Endothelial cell of umbilical vein (primary cell): ENCODE results near the gene FBXW11. TPM values are rescaled to one million over a fixed set of nuclear protein-coding genes. Genes with fewer than 3 reads are reported as not detected.

Experiments used
- BruUV-seq: library from RNA; stranded (reverse); fragments of 400-500 nt; replicated peaks from 2 replicates; lab custom pipeline; 2021; lab: Mats Ljungman, UMichigan
- CTCF ChIA-PET: fragments of 300-600, 350-600 bp; sonication (Branson Sonifier 250); formaldehyde crosslinking; loops from one replicate; lab custom pipeline; 2021; ENCODE audit warnings: antibody characterized with exemption, inconsistent platforms; lab: Charles Lee
- POLR2A ChIA-PET: fragments of 300-600, 350-600 bp; sonication (Branson Sonifier 250); formaldehyde crosslinking; loops from one replicate; lab custom pipeline; 2021; ENCODE audit warnings: antibody characterized with exemption, inconsistent platforms; lab: Charles Lee
- DNase-seq: peaks from one replicate; pipeline ENCODE4 v3.0.0-alpha.2; 2011; ENCODE audit warnings: low read depth, low spot score
- FAIRE-seq: peaks from 2 replicates; lab custom pipeline; 2011; peaks lifted over from hg19 to GRCh38; lab: Jason Lieb, UNC
- H2AFZ ChIP-seq: 2 replicates; pipeline ENCODE4 v1.6.0; 2012; ENCODE audit warnings: low read depth, low read length, control low read depth, inconsistent platforms
- H3K27ac ChIP-seq: 2 replicates; pipeline ENCODE4 v1.5.1; 2011; ENCODE audit warnings: low read depth, mild to moderate bottlenecking, control low read depth, low read length, moderate library complexity; ENCODE audit not compliant: insufficient read depth
- H3K27me3 ChIP-seq, 2 experiments: 2 replicates each; pipeline versions ENCODE4 v1.6.0 to v1.6.1; 2011; ENCODE audit warnings: low read length in 2 of 2, mixed read lengths in 1 of 2; ENCODE audit not compliant: control insufficient read depth in 2 of 2, insufficient read depth in 2 of 2
- H3K36me3 ChIP-seq, 2 experiments: 2 replicates in 1 of 2; 3 replicates in 1 of 2; pipeline ENCODE4 v1.5.1; 2011; ENCODE audit warnings: low read length in 2 of 2, mild to moderate bottlenecking in 1 of 2, moderate library complexity in 1 of 2; ENCODE audit not compliant: control insufficient read depth in 2 of 2, insufficient read depth in 2 of 2; ENCODE audit errors: extremely low read depth in 1 of 2
- H3K4me1 ChIP-seq: 3 replicates; pipeline ENCODE4 v1.5.1; 2011; ENCODE audit warnings: mild to moderate bottlenecking, low read length; ENCODE audit not compliant: control insufficient read depth, insufficient read depth; ENCODE audit errors: extremely low read depth
- H3K4me2 ChIP-seq: 2 replicates; pipeline ENCODE4 v1.6.1; 2011; ENCODE audit warnings: low read length, control low read depth, mixed read lengths; ENCODE audit not compliant: insufficient read depth
- H3K4me3 ChIP-seq, 3 experiments: fragments of 200-600 bp in 1 of 3; sonication (generic), shearing (Covaris generic) in 1 of 3; replicated peaks in 1 of 3; 2 replicates each; pipeline ENCODE4 v1.5.1; 2011 to 2016; ENCODE audit warnings: control low read depth in 3 of 3, low read length in 3 of 3, mild to moderate bottlenecking in 2 of 3, inconsistent platforms in 1 of 3, low read depth in 1 of 3, moderate library complexity in 1 of 3; ENCODE audit not compliant: insufficient read depth in 1 of 3
- H3K79me2 ChIP-seq: 2 replicates; pipeline ENCODE4 v1.6.0; 2012; ENCODE audit warnings: low read length, inconsistent platforms; ENCODE audit not compliant: control insufficient read depth, insufficient read depth
- H3K9ac ChIP-seq: replicated peaks from 2 replicates; pipeline ENCODE3; 2011; ENCODE audit warnings: low read length, control low read depth; ENCODE audit not compliant: insufficient read depth; ENCODE audit errors: extremely low read depth
- H3K9me1 ChIP-seq: replicated peaks from 3 replicates; pipeline ENCODE4 v1.6.0; 2011; ENCODE audit warnings: mild to moderate bottlenecking, low read length; ENCODE audit not compliant: control insufficient read depth, insufficient read depth; ENCODE audit errors: extremely low read depth
- H3K9me3 ChIP-seq: replicated peaks from 2 replicates; pipeline ENCODE4 v1.5.1; 2012; ENCODE audit warnings: low read length, inconsistent platforms; ENCODE audit not compliant: control insufficient read depth, insufficient read depth
- H4K20me1 ChIP-seq: replicated peaks from 2 replicates; pipeline ENCODE3; 2011; ENCODE audit warnings: mild to moderate bottlenecking, low read length; ENCODE audit not compliant: control insufficient read depth, insufficient read depth; ENCODE audit errors: extremely low read depth
- CTCF ChIP-seq, 2 donors: IDR thresholded peaks; 1 replicate in 1 of 2; 2 replicates in 1 of 2; pipeline ENCODE4 v1.5.1; 2011; ENCODE audit warnings: low read length in 2 of 2, mild to moderate bottlenecking in 2 of 2, moderate library complexity in 2 of 2, control low read depth in 1 of 2, inconsistent platforms in 1 of 2, low read depth in 1 of 2; ENCODE audit not compliant: insufficient read depth in 1 of 2; ENCODE audit errors: extremely low read depth in 1 of 2
- EZH2 ChIP-seq: IDR thresholded peaks from 2 replicates; pipeline ENCODE4 v1.6.1; 2012; ENCODE audit warnings: borderline replicate concordance, low read depth, mild to moderate bottlenecking, moderate library complexity, low read length, inconsistent platforms; ENCODE audit not compliant: severe bottlenecking
- FOS ChIP-seq: IDR thresholded peaks from 2 replicates; pipeline ENCODE4 v1.6.1; 2011; ENCODE audit warnings: mild to moderate bottlenecking, low read length, moderate library complexity, borderline replicate concordance; ENCODE audit not compliant: insufficient read depth
- GATA2 ChIP-seq: IDR thresholded peaks from 2 replicates; pipeline ENCODE4 v1.7.0; 2011; ENCODE audit warnings: low read depth, mild to moderate bottlenecking, moderate library complexity, mixed read lengths, low read length; ENCODE audit not compliant: insufficient read length, insufficient read depth
- JUN ChIP-seq: IDR thresholded peaks from 2 replicates; pipeline ENCODE4 v1.6.1; 2011; ENCODE audit warnings: borderline replicate concordance, low read depth; ENCODE audit not compliant: insufficient read length, insufficient read depth
- MAX ChIP-seq: IDR thresholded peaks from 2 replicates; pipeline ENCODE4 v1.6.1; 2011; ENCODE audit not compliant: insufficient read depth, insufficient read length
- MYC ChIP-seq: IDR thresholded peaks from one replicate; pipeline ENCODE4 v1.6.1; 2011; ENCODE audit warnings: mild to moderate bottlenecking, low read depth, low read length
- POLR2A ChIP-seq: IDR thresholded peaks from 2 replicates; pipeline ENCODE4 v1.6.1; 2012; ENCODE audit warnings: low read depth, mild to moderate bottlenecking, control low read depth, low read length
- POLR2AphosphoS5 ChIP-seq: IDR thresholded peaks from 2 replicates; pipeline ENCODE4 v1.6.1; 2012; ENCODE audit warnings: low read depth, mild to moderate bottlenecking, control low read depth, low read length, moderate library complexity; ENCODE audit not compliant: insufficient read depth
- dilution Hi-C: fragments of 300-500 bp; cut with MboI; formaldehyde crosslinking; loops from one replicate; pipeline ENCODE4 v1.15.0; 2019; ENCODE audit warnings: low sequenced_read_pairs; ENCODE audit not compliant: extremely low pct_ligation_motif_present
- intact Hi-C: fragments of 100-400 bp; cut with micrococcal nuclease; formaldehyde crosslinking; loops from one replicate; pipeline ENCODE4 v1.10.0; 2022
- polyA plus RNA-seq, 4 experiments: library from polyadenylated mRNA; depleted of rRNA in 3 of 4; stranded (reverse) in 3 of 4; unstranded in 1 of 4; fragments of >200 nt; gene quantifications; 2 replicates each; pipeline versions ENCODE4 v1.2.1 to v1.2.3, GENCODE V29; 2011 to 2012; ENCODE audit warnings: missing spikeins in 1 of 4
- total RNA-seq: library from RNA; stranded (reverse); gene quantifications from 2 replicates; pipeline ENCODE4 v1.2.3, GENCODE V29; 2021

Gene FBXW11
- total and polyA plus RNA-seq, 2 donors (not counting 3 experiments of a cell fraction or from before 2014, with no cell fraction given), result 30.7 to 44.7 TPM

- dilution Hi-C loops, result no loop called here
- no peaks in the 10 kb centered on the region for H3K9me1 ChIP-seq
- H3K36me3 ChIP-seq, result no peaks in the 10 kb centered on the region
- no peak overlapping the region for H3K4me2 ChIP-seq
- H3K9ac ChIP-seq, result no peak overlapping the region
- H3K4me3 ChIP-seq, result no peak overlapping the region
- H4K20me1 ChIP-seq, result no peaks in the 10 kb centered on the region
- BruUV-seq, result no TSS peak
- no peaks in the 10 kb centered on the region for H3K79me2 ChIP-seq
- ChIA-PET CTCF (interaction anchor here (0.8 to 1.0 kb wide), 2 partner anchors 154 to 191 kb away, joined by 3 to 6 read pairs; no protein-coding TSS in a partner anchor), POLR2A (no interaction called here)
- DNase-seq (no peak), FAIRE-seq (no peak)
- no peak overlapping the region for H2AFZ ChIP-seq
- H3K27me3 ChIP-seq, result peaks cover 3 to 8% of the 10 kb centered on the region in 2 experiments
- no peak overlapping the region for H3K27ac ChIP-seq
- H3K4me1 ChIP-seq, result no peaks in the 10 kb centered on the region
- intact Hi-C loops, result no loop called here
- TF ChIP-seq POLR2AphosphoS5 (no peak), GATA2 (no peak), JUN (no peak), FOS (no peak), EZH2 (no peak), MYC (no peak), POLR2A (no peak), MAX (no peak)
- H3K9me3 ChIP-seq, result no peaks in the 10 kb centered on the region
These were observed 185.2 kb downstream of the FBXW11 start for GRCh38 chr5:171821286-171821685.

- Histone ChIP-seq H3K79me2 (no peaks in the 10 kb centered on the region), H3K4me3 (no peak overlapping the region), H3K9me3 (no peaks in the 10 kb centered on the region), H2AFZ (no peak overlapping the region), H3K9ac (no peak overlapping the region), H3K36me3 (no peaks in the 10 kb centered on the region), H3K27me3 (peaks cover 3 to 9% of the 10 kb centered on the region in 2 experiments), H4K20me1 (no peaks in the 10 kb centered on the region), H3K4me1 (no peaks in the 10 kb centered on the region), H3K4me2 (no peak overlapping the region), H3K9me1 (no peaks in the 10 kb centered on the region), H3K27ac (no peak overlapping the region)
- intact Hi-C loops (no loop called here), dilution Hi-C loops (no loop called here)
- ChIA-PET CTCF (interaction anchor here (1.0 kb wide), 1 partner anchor 153 kb away, joined by 6 read pairs; no protein-coding TSS in a partner anchor), POLR2A (no interaction called here)
- no TSS peak for BruUV-seq
- no peak for TF ChIP-seq EZH2
- no peak for TF ChIP-seq POLR2AphosphoS5
- no peak for TF ChIP-seq POLR2A
- TF ChIP-seq JUN, result no peak
- no peak for TF ChIP-seq MYC
- no peak for TF ChIP-seq CTCF (IDR thresholded peaks at IDR 0.05; ENCODE audit: extremely low read depth in 1 of 2, insufficient read depth in 1 of 2, low read depth in 1 of 2, low read length in 2 of 2)
- TF ChIP-seq MAX, result no peak
- TF ChIP-seq FOS, result no peak
- no peak for TF ChIP-seq GATA2
- FAIRE-seq, result no peak
- DNase-seq, result no peak
These were observed 185.9 kb downstream of the FBXW11 start for GRCh38 chr5:171820561-171820960.
